Liver (tissue), 9 donors: ENCODE data around the gene WHRN. TPM values are rescaled to one million over a fixed set of nuclear protein-coding genes. Genes with fewer than 3 reads are reported as not detected.

ENCODE experiments used
- DNase-seq: peaks from one replicate; pipeline ENCODE4 v3.0.0-alpha.2; 2017; ENCODE audit warnings: low spot score
- H3K27ac ChIP-seq, 2 donors: one replicate each; pipeline ENCODE4 v1.7.0; 2013; ENCODE audit warnings: inconsistent platforms in 2 of 2, low read length in 2 of 2, control low read depth in 1 of 2, low read depth in 1 of 2, mild to moderate bottlenecking in 1 of 2
- H3K27me3 ChIP-seq, 4 donors: one replicate each; pipeline versions ENCODE4 v1.6.1 to v1.7.0; 2013; ENCODE audit warnings: low read length in 3 of 4, inconsistent platforms in 1 of 4, mild to moderate bottlenecking in 1 of 4, moderate library complexity in 1 of 4; ENCODE audit not compliant: control insufficient read depth in 4 of 4, insufficient read depth in 4 of 4
- H3K36me3 ChIP-seq, 4 donors: one replicate each; pipeline versions ENCODE4 v1.6.1 to v1.7.0; 2013; ENCODE audit warnings: low read length in 3 of 4, mild to moderate bottlenecking in 3 of 4, low read depth in 1 of 4, moderate library complexity in 1 of 4; ENCODE audit not compliant: control insufficient read depth in 4 of 4, insufficient read depth in 3 of 4
- H3K4me1 ChIP-seq, 4 donors: one replicate each; pipeline versions ENCODE4 v1.6.1 to v1.7.0; 2013; ENCODE audit warnings: low read length in 3 of 4, mild to moderate bottlenecking in 3 of 4, moderate library complexity in 1 of 4; ENCODE audit not compliant: control insufficient read depth in 4 of 4, insufficient read depth in 4 of 4
- H3K4me3 ChIP-seq, 3 donors: one replicate each; pipeline versions ENCODE4 v1.6.1 to v1.7.0; 2013; ENCODE audit warnings: low read length in 3 of 3, control low read depth in 1 of 3, low read depth in 1 of 3, mild to moderate bottlenecking in 1 of 3
- H3K9ac ChIP-seq, 2 donors: one replicate each; pipeline ENCODE4 v1.7.0; 2013; ENCODE audit warnings: low read length in 2 of 2, mild to moderate bottlenecking in 2 of 2, moderate library complexity in 2 of 2, control low read depth in 1 of 2, low read depth in 1 of 2
- H3K9me3 ChIP-seq, 4 donors: one replicate each; pipeline versions ENCODE4 v1.6.1 to v1.7.0; 2013; ENCODE audit warnings: low read length in 3 of 4; ENCODE audit not compliant: control insufficient read depth in 4 of 4
- ATF3 ChIP-seq: IDR thresholded peaks from 2 replicates; pipeline ENCODE4 v1.6.1; 2016; ENCODE audit warnings: antibody characterized with exemption
- EGR1 ChIP-seq, 2 donors: IDR thresholded peaks; 2 replicates each; pipeline ENCODE4 v1.6.1; 2016 to 2018; ENCODE audit warnings: antibody characterized with exemption in 2 of 2, low read depth in 2 of 2
- FOXA1 ChIP-seq: IDR thresholded peaks from 2 replicates; pipeline ENCODE4 v1.6.1; 2016; ENCODE audit warnings: antibody characterized with exemption
- FOXA2 ChIP-seq: IDR thresholded peaks from 2 replicates; pipeline ENCODE4 v1.6.1; 2016; ENCODE audit warnings: antibody characterized with exemption
- GABPA ChIP-seq, 2 donors: IDR thresholded peaks in 1 of 2; conservative IDR thresholded peaks in 1 of 2; 2 replicates each; pipeline ENCODE4 v1.6.1; 2016; ENCODE audit warnings: antibody characterized with exemption in 2 of 2, mild to moderate bottlenecking in 1 of 2, moderate library complexity in 1 of 2
- HNF4A ChIP-seq, 2 donors: conservative IDR thresholded peaks; 2 replicates each; pipeline ENCODE4 v1.6.1; 2016; ENCODE audit warnings: antibody characterized with exemption in 2 of 2, mild to moderate bottlenecking in 2 of 2
- HNF4G ChIP-seq: IDR thresholded peaks from 2 replicates; pipeline ENCODE4 v1.6.1; 2016; ENCODE audit warnings: antibody characterized with exemption
- JUND ChIP-seq, 2 donors: IDR thresholded peaks; 2 replicates each; pipeline ENCODE4 v1.6.1; 2016; ENCODE audit warnings: antibody characterized with exemption in 2 of 2
- NR2F2 ChIP-seq: IDR thresholded peaks from 2 replicates; pipeline ENCODE4 v1.6.1; 2016; ENCODE audit warnings: antibody characterized with exemption
- RAD21 ChIP-seq, 2 donors: IDR thresholded peaks; 2 replicates each; pipeline ENCODE4 v1.6.1; 2016; ENCODE audit warnings: antibody characterized with exemption in 2 of 2, mild to moderate bottlenecking in 2 of 2
- REST ChIP-seq: IDR thresholded peaks from 2 replicates; pipeline ENCODE4 v1.6.1; 2016; ENCODE audit warnings: antibody characterized with exemption, mild to moderate bottlenecking
- RXRA ChIP-seq, 2 donors: IDR thresholded peaks; 2 replicates each; pipeline ENCODE4 v1.6.1; 2017 to 2018; ENCODE audit warnings: antibody characterized with exemption in 2 of 2, mild to moderate bottlenecking in 1 of 2
- SP1 ChIP-seq: IDR thresholded peaks from 2 replicates; pipeline ENCODE4 v1.6.1; 2018; ENCODE audit warnings: antibody characterized with exemption, mild to moderate bottlenecking
- TAF1 ChIP-seq: conservative IDR thresholded peaks from 2 replicates; pipeline ENCODE4 v1.6.1; 2016; ENCODE audit warnings: antibody characterized with exemption, mild to moderate bottlenecking
- YY1 ChIP-seq: IDR thresholded peaks from 2 replicates; pipeline ENCODE4 v1.6.1; 2016; ENCODE audit warnings: antibody characterized with exemption, mild to moderate bottlenecking
- WGBS: extraction: QIAGEN DNeasy Blood & Tissue Kit; methylation state at CpG from one replicate; pipeline ENCODE4 v1.1.7; 2013; 5-methylcytosine and 5-hydroxymethylcytosine counted together
- polyA plus RNA-seq, 2 donors: library from polyadenylated mRNA; stranded (reverse) in 1 of 2; unstranded in 1 of 2; fragments of 200-250 nt in 1 of 2; fragments of >200 nt in 1 of 2; fragmentation: Nextera tagmentation in 1 of 2; extraction: Ambion mirVana in 1 of 2; gene quantifications; one replicate each; pipeline versions ENCODE4 v1.2.1 to v1.2.3, GENCODE V29; 2013 to 2015
- total RNA-seq, 2 donors: library from RNA; depleted of rRNA; stranded (reverse); fragments of >200 nt; gene quantifications; one replicate each; pipeline ENCODE4 v1.2.3, GENCODE V29; 2014
- TF ChIP-seq, protein P1 (sequence below): IDR thresholded peaks from 2 replicates; pipeline ENCODE4 v1.6.1; 2016; ENCODE audit warnings: antibody characterized with exemption
- donor health status: healthy.
- donor health status: healthy.
- donor health status: healthy.
- donor health status: healthy.
- donor health status: healthy.

The WHRN gene
- total and polyA plus RNA-seq, 4 donors: 0.42 to 1.9 (median 0.88) TPM

- 54% methylated on average over 7 of the region's 7 CpGs for WGBS
- H3K4me1 ChIP-seq: peaks cover 3 to 12% (median 5%) of the 10 kb centered on the region in 4 donors
- TF ChIP-seq RXRA (IDR thresholded peaks at IDR 0.05) (no peak), FOXA2 (no peak), RAD21 (IDR thresholded peaks at IDR 0.05) (no peak), TAF1 (no peak), FOXA1 (no peak), SP1 (no peak), JUND (IDR thresholded peaks at IDR 0.05) (no peak), GABPA (IDR thresholded peaks at IDR 0.05 in 1 of 2, conservative IDR thresholded peaks at IDR 0.05 in 1 of 2) (no peak), NR2F2 (no peak), ATF3 (no peak), YY1 (no peak), HNF4G (no peak), EGR1 (IDR thresholded peaks at IDR 0.05; ENCODE audit: low read depth in 2 of 2) (no peak), HNF4A (conservative IDR thresholded peaks at IDR 0.05) (no peak)
- TF ChIP-seq, protein P1, sequence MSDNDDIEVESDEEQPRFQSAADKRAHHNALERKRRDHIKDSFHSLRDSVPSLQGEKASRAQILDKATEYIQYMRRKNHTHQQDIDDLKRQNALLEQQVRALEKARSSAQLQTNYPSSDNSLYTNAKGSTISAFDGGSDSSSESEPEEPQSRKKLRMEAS: no peak
- no peak for DNase-seq
- peak overlapping the region; percentile 64 to 73 (median 68) for H3K4me3 ChIP-seq
- no peaks in the 10 kb centered on the region for H3K27me3 ChIP-seq
- H3K36me3 ChIP-seq: no peaks in the 10 kb centered on the region
- H3K27ac ChIP-seq: no peak overlapping the region
- H3K9me3 ChIP-seq: no peaks in the 10 kb centered on the region
- no peak overlapping the region for H3K9ac ChIP-seq
Measured at GRCh38 chr9:114506082-114506390, 763 bp upstream of the WHRN start.

- Histone ChIP-seq H3K27me3 (no peaks in the 10 kb centered on the region), H3K9me3 (no peaks in the 10 kb centered on the region), H3K9ac (peak overlapping the region in 1 of 2 donors; percentile 39), H3K4me1 (peaks cover 3 to 12% (median 5%) of the 10 kb centered on the region in 4 donors), H3K36me3 (no peaks in the 10 kb centered on the region), H3K4me3 (peak overlapping the region in 2 of 3 donors; percentile 55 to 73), H3K27ac (no peak overlapping the region)
- WGBS: 23% methylated on average over 101 of the region's 101 CpGs
- peak; percentile 37 for DNase-seq
- TF ChIP-seq REST: no peak
- no peak for TF ChIP-seq ATF3
- no peak for TF ChIP-seq RXRA (IDR thresholded peaks at IDR 0.05)
- TF ChIP-seq YY1: no peak
- no peak for TF ChIP-seq FOXA1
Measured at GRCh38 chr9:114504341-114505186, 709 bp downstream of the WHRN start.
